HG03175 (cell line): Measurements from ENCODE around the gene OBP2B.
"Not testable (repeated sequence)": the region's sequence is repeated elsewhere in the genome, so short reads cannot be mapped to it uniquely, and the experiment has no call there.

Experiments used
- ATAC-seq: cut with Tn5 transposase; IDR thresholded peaks from one replicate; pipeline ENCODE4 v1.9.1; 2021; ENCODE audit warnings: mild to moderate bottlenecking, moderate library complexity; ENCODE audit not compliant: unreplicated experiment

The OBP2B gene

DNA sequence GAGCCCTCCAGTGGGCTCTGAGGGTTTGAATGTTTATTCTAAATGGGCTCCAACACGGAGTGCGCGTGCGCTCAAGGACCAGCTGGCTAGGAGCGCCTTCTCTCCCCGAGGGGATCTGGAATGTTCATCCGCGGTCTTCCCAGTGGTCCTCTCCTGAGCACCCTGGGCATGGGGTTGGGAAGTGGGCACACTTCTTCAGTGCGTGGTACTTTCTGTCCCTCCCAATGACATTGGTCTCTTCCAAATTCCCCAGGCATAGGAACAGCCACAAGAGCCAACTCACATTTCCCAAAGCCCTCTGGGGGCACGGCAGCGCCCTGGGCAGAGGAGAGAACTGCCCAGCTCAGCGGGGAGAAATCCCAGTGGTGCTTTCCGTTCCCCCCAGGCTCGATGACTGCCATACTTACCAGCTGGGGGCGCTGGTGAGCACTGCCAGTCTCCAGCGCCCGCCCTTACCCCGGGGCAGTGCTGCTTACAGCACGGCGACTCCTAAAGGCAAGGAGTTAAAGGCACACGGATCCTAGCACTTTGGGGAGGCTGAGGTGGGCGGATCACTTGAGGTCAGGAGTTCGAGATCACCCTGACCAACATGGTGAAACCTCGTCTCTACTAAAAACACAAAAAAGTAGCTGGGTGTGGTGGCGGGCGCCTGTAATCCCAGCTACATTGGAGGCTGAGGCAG lies 29.9 kb upstream of the OBP2B start:
- no peak for ATAC-seq

DNA sequence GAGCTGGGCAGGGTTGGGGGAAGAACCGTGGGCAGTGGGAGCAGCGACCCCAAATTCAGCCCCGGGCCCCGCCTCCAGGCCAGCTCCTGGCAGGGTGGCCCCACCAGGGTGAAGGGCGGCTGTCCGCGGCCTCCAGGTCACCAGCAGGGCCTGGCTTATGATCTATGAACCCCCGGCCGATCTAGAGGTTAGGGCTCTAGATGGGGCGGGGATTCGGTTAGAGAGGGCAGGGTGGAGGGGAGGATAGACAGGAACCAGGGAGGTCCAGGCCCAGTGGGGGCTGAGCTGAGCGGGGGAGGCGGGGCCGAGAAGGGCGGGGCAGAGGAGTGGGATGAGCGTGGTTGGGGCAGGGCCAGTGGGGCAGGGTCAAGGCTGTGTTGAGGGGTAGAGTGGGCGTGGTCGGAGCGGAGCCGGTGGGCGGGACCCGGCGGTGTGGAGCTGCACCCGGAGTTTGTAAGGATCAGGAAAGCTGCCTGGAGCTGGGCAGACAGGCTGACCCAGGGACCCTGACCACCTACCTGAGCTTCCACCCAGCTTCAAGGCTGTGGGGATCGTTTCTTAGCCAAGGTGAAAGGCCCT lies 29.3 kb upstream of the OBP2B start:
- ATAC-seq: no peak

GRCh38 chr9:133237035-133237731 lies 28.1 kb upstream of the OBP2B start:
- ATAC-seq: no peak

DNA sequence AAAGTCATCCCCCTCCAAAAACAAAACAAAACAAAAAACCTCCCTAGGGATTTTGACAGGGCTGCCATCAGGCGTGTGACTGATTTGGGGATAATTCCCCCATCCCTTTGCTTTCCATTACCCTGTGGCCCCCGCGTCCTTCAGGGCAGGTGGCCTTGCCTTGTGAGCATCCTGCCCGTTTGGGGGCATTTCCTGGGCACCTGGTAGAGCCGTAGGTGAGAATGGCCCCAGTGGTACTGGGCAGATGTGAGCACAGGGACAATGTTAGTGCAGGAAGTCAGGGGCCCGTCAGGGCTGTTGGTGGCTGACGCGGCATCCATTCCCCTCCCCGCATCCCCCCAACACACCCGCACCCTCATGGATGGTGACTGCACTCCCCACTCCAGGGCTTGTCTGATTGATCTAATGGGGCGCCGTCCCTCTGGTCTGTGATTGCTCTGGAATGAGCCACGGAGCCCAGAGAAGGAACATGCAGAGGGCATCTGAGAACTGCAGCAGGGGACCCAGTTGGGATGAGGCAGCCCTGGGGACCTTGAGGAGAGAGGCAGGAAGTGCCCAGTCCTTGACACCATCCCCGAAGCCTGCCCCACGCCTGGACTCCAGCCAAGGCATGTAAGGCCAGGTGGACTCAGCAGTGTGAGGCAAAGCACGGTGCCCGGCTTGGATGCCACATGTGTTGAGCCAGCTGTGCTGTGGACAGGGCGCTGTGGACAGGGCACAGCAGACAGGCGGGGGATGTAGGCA lies 27.4 kb upstream of the OBP2B start:
- not testable (repeated sequence) for ATAC-seq

DNA sequence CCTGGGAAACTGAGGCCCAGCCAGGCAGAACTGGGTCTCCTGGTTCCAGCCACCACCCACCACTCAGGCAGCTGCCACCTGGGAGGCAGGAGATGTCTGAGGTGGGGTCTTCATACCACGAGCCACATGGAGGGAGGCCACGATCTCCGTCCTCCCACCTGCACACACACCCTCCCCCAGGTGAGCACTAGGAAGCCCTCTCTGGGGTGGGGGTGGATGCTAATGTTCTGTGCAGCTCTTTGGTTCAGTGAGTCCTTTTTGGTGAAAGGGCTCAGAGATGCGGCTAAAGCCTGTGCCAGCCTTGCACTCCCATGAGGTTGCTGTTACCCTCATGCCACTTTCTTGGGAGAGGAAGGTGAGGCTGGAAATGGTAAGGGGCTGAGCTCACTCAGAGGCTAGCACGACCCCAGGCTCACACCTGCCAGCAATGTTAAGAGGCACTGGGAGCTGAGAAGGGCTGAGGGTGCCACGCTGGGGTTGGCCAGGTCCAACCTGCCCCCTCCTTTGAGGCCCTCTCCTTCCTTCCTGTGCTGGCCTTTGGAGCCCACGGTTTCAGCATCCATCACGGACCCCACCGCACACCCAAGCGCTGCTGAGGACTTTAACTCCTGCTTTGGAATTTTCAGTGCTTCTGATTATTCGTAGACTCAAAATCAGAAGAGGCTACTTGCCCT lies 26.6 kb upstream of the OBP2B start:
- no peak for ATAC-seq

DNA sequence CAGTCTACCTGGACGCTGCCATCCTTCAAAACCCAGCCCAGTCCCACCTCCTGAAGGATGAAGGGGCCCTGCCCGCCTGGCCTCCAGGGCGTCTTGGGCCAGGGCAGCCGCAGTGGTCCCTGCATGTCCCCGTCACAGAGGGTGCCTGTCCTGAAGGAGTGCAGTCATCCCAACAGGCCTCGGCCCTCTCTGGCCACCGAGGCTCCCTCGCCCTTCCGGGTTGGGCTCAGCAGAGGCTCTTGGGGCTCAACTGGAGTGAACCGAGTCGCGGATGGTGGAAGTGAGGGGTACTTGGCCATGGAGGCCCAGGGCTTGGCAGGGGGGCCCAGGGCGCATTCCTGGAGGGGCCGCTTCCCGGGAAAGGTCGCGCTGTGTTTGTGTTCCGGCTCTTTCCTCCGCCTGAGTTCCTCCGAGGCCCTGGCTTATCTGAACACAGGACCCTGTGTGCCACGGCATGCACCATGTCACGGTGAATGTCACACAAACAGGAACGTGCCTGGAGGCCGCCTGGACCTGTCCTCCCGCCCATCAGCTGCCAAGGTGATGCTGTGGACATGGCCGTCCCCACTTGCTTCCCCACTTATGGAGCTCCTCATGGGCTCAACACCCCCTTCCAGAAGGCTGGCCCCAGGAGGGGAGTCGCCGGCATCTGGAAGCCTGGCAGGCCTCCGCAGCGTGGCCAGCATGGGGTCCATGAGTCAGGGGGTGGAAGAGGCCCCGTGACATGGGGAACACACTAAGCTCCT lies 25.7 kb upstream of the OBP2B start:
- ATAC-seq: no peak

DNA sequence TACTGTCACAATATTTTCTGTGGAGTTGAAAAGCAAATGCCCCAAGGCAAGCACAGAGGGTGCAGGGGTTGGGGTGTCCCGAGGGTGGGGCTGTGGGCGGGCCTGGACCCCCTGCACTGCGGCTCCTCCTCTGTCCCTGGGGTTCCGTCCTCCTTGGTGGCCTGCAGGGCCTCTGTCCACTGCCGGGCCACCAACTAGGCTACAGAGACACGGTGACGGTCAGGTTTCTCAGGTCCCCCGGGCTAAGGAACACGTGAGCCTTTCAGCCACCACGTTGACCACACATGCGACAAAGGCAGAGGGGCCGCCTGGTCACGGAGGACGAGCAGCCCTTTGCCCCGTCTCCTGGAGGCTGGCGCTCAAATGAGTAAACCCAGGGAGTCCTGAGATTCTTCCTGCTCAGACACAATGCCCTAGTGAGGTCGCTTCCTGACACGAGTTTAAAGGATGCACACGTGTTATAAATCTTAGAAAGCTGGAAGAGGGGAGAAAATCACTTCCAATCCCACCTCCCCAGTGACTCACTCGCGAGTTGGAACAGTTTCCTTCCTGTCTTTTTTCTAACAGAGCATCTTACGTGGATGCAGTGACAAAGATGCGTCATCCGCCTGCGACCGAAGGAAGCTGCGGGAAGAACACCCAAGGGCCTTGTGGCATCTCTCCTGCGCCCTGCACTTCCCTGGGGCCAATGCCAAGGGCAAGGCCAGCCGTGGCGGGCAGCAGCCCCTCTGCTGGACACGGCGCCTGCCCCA lies 24.8 kb upstream of the OBP2B start:
- no peak for ATAC-seq

DNA sequence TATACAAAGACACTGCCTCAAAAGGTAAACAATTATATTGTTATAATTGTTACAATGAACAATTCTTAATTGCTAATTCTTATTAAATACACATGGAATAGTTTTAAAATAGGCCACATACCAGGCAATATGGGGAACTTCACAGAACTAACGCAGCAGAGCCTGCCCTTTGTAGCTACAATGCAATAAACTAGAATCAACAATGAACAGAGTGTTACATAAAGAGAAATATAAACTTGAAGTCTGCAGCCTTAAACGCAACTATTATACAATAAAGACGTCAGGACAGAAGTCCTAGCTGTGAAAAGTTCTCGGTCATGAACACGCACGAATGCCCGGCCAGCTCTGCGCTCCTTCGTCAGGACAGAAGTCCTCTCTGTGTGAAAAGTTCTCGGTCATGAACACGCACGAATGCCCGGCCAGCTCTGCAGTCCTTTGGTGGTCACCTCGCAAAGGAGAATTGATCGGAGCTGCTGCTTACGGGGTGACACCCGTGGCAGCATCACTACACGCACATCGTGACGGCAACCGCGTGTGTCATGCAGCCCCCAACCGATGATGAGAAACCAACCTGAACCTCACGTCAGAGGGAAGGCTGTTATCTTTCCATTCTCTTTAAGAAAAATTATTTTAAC lies 23.0 kb upstream of the OBP2B start:
- not testable (repeated sequence) for ATAC-seq

DNA sequence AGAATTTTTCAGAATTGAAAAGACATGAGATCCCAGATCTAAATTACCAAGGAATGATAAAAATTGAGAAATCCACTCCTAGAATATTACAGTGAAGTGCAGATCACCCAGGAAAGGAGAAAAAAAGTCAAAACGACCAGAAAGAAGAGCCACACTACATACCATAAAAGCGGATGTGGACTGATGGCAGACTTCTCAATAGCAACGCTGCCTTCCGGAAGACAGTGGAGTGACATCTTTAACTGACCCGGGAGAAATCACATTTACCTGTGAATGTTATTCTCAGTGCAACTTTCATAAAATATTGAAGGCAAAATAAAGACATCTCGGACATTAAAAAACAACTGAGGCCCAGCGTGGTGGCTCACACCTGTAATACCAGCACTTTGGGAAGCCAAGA lies 21.5 kb upstream of the OBP2B start:
- ATAC-seq: not testable (repeated sequence)

DNA sequence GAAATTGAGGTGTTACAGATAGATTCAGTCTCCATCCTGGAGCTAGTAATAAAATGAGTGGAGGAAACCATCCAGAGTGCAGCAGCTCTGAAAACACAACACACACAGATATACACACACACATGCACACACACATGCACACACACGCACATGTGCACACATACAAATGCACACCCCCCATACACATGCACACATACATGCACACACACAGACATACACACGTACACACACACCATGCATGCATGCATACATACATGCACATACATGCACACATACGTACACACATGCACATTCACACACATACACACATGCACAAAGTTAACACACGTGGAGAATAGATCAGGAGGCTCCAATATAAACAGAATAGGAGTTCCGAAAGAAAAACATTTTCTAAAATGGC lies 21.0 kb upstream of the OBP2B start:
- ATAC-seq: no peak

- not testable (repeated sequence) for ATAC-seq
Observed at GRCh38 chr9:133228474-133229193, 19.6 kb upstream of the OBP2B start.

- ATAC-seq: not testable (repeated sequence)
Observed at GRCh38 chr9:133227996-133228395, 18.9 kb upstream of the OBP2B start.

DNA sequence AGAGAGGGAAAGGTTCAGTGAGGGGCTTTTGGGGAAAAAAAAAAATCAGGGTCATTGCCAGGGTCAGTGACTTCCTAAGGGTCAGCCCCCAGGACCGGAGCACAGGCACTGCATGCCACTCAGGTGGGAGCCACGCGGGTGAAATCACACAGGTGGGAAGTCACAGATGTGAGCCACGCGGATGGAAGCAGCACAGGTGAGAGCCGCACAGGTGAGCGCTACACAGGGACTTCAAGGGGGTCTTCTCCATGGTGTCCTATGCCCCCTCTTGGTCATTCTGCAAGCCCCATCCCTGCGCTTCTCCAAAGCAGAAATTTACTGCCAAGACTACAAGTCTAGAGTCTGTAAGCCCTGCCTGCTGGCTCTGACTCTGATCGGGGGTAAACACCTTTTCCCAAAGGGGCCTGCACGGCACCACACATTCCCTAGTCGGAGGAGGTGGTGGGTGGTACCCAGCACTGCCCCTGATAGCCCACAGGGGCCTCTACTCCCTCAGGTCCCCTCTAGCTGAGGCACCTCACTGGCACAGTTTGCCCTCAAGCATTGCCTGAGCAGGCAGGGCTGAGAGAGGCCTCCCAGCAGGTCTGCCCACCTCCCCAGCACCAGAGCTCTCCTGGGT lies 18.3 kb upstream of the OBP2B start:
- no peak for ATAC-seq

DNA sequence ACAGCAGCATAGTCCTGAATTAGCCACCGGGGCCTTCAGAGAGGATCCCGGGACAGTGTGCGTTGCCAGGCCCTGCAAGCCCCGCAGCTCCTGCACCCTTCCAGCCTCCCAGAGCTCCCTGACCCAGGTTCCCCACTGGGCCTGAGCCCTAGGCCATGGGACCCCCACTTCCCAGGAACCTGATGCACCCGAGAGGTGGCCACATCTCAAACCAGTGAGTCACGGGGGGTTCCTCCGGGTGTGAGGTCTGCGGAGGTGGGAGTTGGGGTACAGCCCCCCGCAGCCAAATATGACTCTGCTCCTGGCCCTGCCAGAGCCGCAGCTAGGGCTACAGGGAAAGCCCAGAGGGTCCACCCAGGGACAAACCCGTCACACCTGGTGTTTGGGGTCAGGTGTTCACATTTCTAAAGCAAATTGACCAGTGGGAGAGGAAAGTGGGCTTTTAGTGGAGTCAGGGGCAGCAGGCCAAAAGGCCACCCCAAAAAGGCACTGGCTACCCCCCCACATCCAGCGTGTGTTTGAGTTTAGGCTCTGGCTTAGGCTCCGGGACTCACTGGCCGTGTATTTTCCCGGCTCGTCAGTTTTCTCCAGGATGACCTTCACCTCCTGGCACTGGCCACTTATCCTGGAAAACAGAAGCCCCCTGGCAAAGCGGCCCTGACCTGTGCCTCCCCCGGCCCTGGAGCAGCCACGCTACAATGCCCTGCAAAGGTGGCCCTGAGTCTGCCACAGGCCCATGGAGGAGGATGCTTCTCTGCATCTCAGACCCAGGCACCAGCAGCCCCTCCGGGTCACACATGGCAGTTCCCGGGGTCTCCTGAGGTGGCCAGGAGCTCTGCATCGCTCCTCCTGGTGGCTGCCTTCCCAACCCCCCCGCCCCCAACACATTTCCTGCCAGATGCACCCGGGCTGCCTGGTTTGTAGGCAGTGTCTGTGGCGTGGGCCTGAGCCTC lies 17.4 kb upstream of the OBP2B start:
- ATAC-seq: no peak

DNA sequence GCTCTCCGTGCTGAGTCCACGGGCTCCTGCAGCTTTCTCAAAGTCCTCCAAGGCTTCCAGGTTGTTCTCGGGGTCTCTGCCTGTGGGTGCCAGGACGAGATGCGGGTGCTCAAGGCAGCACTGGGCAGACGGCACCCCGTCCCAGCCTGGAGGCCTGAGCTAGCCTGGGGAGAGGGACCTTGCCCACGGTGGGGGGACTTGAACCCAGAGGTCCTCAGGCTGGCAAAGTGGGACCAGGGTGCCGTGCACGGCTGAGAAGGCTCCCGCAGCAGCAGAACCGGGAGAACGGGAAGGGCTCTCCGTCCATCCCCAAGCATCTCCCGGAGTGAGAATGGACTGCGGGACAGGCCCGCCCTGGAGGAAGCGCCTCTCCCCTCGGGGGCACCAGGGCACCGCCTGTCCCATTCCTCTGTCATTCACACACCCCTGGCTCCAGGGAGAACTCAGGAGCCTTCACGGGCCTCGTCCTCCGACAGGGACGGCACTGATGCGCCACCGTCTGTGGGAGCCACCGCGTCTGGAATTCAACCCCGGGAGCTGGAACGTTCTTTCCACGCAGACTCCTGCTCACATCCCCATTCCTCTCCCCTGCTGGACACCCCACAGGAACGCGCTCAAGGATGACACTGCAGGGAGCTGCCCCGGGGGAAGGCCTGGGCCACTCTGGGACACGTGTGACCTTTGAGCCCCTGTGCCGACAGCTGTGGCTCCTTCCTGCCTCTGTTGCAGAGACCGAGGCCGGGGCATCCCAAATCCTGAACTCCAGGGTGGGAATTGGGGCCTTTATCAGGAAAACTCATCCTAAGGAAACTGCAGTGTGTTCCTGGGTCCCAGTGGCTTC lies 16.3 kb upstream of the OBP2B start:
- no peak for ATAC-seq

DNA sequence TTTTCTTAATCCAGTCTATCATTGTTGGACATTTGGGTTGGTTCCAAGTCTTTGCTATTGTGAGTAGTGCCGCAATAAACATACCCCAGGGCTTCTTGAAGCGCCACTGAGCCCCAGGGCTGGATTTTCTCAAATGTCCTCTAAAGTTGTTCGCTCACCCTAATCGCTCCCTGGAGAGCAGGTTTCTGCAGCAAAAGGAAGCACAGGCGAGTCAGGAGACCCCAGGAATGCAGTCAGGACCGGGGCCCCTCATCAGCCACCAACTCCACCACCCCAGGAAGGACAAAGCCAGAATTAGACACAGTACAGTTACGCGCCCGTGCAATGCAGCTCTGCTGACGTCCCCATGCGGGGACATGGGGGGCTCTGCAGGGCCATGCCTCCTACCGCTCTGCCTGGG lies 15.7 kb upstream of the OBP2B start:
- no peak for ATAC-seq
